HFFc6 (cell line): ENCODE results near the gene DDX31. TPM values are rescaled to one million over a fixed set of nuclear protein-coding genes. Genes with fewer than 3 reads are reported as not detected.

Experiments
- DNase-seq: peaks from one replicate; pipeline ENCODE4 v3.0.0-alpha.2; 2018
- H3K27ac Mint-ChIP-seq: 2 replicates; pipeline ENCODE4 v1.8.0; 2020; ENCODE audit warnings: mild to moderate bottlenecking, mixed read lengths
- H3K27me3 Mint-ChIP-seq: 2 replicates; pipeline ENCODE4 v1.8.0; 2021; ENCODE audit warnings: mild to moderate bottlenecking, moderate library complexity, mixed read lengths; ENCODE audit not compliant: insufficient read depth
- H3K36me3 Mint-ChIP-seq: 2 replicates; pipeline ENCODE4 v1.8.0; 2021; ENCODE audit warnings: low read depth, mixed read lengths
- H3K4me1 Mint-ChIP-seq: 2 replicates; pipeline ENCODE4 v1.8.0; 2020; ENCODE audit warnings: low read depth, mixed read lengths
- H3K4me3 Mint-ChIP-seq: 2 replicates; pipeline ENCODE4 v1.8.0; 2020; ENCODE audit warnings: mild to moderate bottlenecking, moderate library complexity, mixed read lengths
- H3K9me3 Mint-ChIP-seq: 2 replicates; pipeline ENCODE4 v1.8.0; 2020; ENCODE audit warnings: mild to moderate bottlenecking, mixed read lengths
- total RNA-seq, 6 experiments: library from RNA; stranded (reverse); fragmentation: NEBNext Ultra II Directional; extraction: Animal tissue kit (Norgen Biotek cat#: 25700); gene quantifications; 2 replicates in 1 of 6; 3 replicates in 5 of 6; pipeline ENCODE4 v1.2.3, GENCODE V29; 2021
- TF ChIP-seq, protein P1 (sequence below): fragments of 200-600 bp; sonication (generic); IDR thresholded peaks from 2 replicates; pipeline ENCODE4 v1.5.0; 2021; ENCODE audit warnings: antibody characterized with exemption, mild to moderate bottlenecking

The DDX31 gene
- total RNA-seq, 6 experiments from 2014 or later = 9.6 to 16.2 (median 14.9) TPM

DNA sequence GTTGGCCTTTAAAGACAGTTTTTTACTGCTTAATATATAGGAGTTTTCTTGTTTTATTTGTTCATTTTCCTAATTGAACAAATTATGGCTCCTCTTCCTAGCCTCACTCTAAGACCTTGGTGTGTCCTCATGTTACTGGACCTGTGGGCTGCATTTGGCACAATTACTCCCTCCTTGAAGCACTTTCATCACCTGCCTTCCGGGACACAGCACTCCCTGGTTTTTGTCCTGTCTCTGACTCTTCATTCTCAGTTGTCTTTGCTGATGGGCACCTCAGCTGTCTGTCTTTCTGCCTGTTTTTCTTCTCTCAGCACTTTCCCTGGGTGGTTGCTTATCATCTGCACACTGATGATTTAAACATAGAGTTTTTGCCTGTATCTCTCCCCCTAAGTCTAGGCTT, 14.1 kb upstream of the DDX31 start:
- DNase-seq = no peak
- Mint-ChIP-seq H3K27ac (no peak overlapping the region), H3K9me3 (no peaks in the 10 kb centered on the region), H3K27me3 (no peaks in the 10 kb centered on the region), H3K4me1 (peaks cover 13% of the 10 kb centered on the region), H3K4me3 (no peak overlapping the region), H3K36me3 (peaks cover 44% of the 10 kb centered on the region)
- TF ChIP-seq, protein P1, sequence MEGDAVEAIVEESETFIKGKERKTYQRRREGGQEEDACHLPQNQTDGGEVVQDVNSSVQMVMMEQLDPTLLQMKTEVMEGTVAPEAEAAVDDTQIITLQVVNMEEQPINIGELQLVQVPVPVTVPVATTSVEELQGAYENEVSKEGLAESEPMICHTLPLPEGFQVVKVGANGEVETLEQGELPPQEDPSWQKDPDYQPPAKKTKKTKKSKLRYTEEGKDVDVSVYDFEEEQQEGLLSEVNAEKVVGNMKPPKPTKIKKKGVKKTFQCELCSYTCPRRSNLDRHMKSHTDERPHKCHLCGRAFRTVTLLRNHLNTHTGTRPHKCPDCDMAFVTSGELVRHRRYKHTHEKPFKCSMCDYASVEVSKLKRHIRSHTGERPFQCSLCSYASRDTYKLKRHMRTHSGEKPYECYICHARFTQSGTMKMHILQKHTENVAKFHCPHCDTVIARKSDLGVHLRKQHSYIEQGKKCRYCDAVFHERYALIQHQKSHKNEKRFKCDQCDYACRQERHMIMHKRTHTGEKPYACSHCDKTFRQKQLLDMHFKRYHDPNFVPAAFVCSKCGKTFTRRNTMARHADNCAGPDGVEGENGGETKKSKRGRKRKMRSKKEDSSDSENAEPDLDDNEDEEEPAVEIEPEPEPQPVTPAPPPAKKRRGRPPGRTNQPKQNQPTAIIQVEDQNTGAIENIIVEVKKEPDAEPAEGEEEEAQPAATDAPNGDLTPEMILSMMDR = no peak

DNA sequence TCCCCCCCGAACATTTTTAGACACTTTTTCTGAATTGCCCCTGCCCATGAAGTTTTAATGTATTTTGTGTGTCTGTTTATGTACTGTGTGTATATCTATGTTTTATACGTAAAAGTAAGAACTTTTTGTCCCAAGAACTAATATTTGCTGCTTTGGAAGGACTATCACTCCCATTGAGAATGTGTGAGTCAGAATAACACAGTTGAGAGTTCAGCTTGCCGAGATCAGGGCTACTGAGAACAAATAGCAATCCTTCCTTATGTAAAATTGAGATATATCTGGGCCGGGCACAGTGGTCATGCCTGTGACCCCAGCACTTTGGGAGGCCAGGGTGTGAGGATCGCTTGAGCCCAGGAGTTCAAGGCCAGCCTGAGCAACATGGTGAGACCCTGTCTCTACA, 11.8 kb upstream of the DDX31 start:
- H3K9me3 Mint-ChIP-seq = no peaks in the 10 kb centered on the region
- no peak for DNase-seq
- H3K4me1 Mint-ChIP-seq = peaks cover 19% of the 10 kb centered on the region
- H3K36me3 Mint-ChIP-seq = peaks cover 43% of the 10 kb centered on the region
- H3K4me3 Mint-ChIP-seq = no peak overlapping the region
- peak overlapping the region; percentile 37; the same call in 1 of the 2 replicates for H3K27ac Mint-ChIP-seq
- no peaks in the 10 kb centered on the region for H3K27me3 Mint-ChIP-seq
- TF ChIP-seq, protein P1 = no peak

DNA sequence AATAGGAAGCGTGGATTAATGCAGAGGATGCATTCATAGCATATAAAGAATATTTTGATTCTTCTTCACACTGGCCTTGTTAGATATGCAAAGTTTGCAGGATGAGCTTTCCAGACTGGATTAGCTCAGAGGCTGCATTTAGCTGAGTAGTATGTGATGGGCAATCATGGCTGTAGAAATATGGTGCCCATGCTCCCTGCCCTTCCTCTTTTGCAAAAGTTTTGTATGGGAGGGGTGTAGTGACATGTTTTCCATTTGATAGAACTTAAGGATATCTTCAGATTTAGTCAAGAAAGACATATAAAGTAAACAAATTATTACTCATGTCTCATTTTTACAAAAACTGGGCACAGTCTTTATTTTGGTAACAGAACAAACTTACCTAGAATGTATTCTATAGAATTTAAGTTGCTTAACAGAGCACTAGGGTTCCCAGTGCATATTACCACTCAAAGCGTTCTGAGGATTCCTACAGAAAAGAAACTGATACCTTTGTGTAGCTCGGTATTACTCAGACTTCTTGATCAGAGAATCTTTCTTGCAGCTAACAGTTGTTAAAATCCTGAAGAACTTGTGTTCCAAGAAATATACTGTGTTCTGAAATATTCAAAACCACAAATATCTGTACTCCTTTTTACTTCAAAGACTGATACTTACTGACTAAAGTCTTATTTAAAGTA, 10.3 kb upstream of the DDX31 start:
- DNase-seq = no peak
- Mint-ChIP-seq H3K27me3 (no peaks in the 10 kb centered on the region), H3K4me1 (peaks cover 27% of the 10 kb centered on the region), H3K36me3 (peaks cover 38% of the 10 kb centered on the region), H3K27ac (no peak overlapping the region), H3K9me3 (no peaks in the 10 kb centered on the region), H3K4me3 (no peak overlapping the region)
- TF ChIP-seq, protein P1 = no peak

DNA sequence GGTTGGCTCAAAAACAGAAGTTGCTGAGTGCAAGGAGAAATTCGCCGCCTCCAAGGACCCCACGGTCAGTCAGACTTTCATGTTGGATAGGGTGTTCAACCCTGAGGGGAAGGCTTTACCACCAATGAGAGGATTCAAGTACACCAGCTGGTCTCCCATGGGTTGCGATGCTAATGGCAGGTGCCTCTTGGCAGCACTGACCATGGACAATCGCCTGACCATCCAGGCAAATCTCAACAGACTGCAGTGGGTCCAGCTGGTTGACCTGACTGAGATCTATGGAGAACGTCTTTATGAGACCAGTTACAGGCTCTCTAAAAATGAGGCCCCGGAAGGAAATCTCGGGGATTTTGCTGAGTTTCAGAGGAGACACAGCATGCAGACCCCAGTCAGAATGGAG, 8.2 kb upstream of the DDX31 start:
- H3K36me3 Mint-ChIP-seq = peaks cover 36% of the 10 kb centered on the region
- H3K4me1 Mint-ChIP-seq = peaks cover 45% of the 10 kb centered on the region
- H3K27ac Mint-ChIP-seq = no peak overlapping the region
- no peak for DNase-seq
- TF ChIP-seq, protein P1 = no peak
- no peaks in the 10 kb centered on the region for H3K9me3 Mint-ChIP-seq
- H3K4me3 Mint-ChIP-seq = no peak overlapping the region
- no peaks in the 10 kb centered on the region for H3K27me3 Mint-ChIP-seq

DNA sequence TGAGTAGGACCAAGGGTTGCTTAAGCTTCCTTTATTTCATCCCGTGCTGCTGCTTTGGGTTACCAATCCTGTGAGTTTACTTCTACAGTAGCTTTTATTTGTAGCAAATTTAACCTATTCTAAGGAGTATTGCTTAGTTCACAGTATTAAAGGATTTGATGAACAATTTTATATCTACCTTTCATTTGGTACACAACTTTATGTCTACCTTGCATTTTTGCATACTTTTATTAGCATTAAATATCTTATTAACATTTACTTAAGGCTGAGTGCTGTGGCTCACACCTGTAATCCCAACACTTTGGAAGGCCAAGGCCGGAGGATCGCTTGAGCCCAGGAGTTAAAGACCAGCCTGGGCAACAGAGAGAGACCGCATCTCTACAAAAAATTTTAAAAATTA, 4.7 kb upstream of the DDX31 start:
- TF ChIP-seq, protein P1 = no peak
- H3K27ac Mint-ChIP-seq = no peak overlapping the region
- DNase-seq = no peak
- no peak overlapping the region for H3K4me3 Mint-ChIP-seq
- H3K9me3 Mint-ChIP-seq = no peaks in the 10 kb centered on the region; the same call in 1 of the 2 replicates
- peaks cover 56% of the 10 kb centered on the region for H3K4me1 Mint-ChIP-seq
- peaks cover 43% of the 10 kb centered on the region for H3K36me3 Mint-ChIP-seq
- no peaks in the 10 kb centered on the region for H3K27me3 Mint-ChIP-seq
